Measurements from ENCODE around the gene GALNS. TPM values are rescaled to one million over a fixed set of nuclear protein-coding genes. Genes with fewer than 3 reads are reported as not detected.
A peak's percentile ranks its signal among the peaks of the same experiment; 100 is the strongest.

The GALNS gene
- total and polyA plus RNA-seq, 2 of the 13 experiments (the other 11 are each of a cell fraction or from before 2014, with no cell fraction given) = 9.2 to 9.8 TPM

- TF ChIP-seq, protein P1, sequence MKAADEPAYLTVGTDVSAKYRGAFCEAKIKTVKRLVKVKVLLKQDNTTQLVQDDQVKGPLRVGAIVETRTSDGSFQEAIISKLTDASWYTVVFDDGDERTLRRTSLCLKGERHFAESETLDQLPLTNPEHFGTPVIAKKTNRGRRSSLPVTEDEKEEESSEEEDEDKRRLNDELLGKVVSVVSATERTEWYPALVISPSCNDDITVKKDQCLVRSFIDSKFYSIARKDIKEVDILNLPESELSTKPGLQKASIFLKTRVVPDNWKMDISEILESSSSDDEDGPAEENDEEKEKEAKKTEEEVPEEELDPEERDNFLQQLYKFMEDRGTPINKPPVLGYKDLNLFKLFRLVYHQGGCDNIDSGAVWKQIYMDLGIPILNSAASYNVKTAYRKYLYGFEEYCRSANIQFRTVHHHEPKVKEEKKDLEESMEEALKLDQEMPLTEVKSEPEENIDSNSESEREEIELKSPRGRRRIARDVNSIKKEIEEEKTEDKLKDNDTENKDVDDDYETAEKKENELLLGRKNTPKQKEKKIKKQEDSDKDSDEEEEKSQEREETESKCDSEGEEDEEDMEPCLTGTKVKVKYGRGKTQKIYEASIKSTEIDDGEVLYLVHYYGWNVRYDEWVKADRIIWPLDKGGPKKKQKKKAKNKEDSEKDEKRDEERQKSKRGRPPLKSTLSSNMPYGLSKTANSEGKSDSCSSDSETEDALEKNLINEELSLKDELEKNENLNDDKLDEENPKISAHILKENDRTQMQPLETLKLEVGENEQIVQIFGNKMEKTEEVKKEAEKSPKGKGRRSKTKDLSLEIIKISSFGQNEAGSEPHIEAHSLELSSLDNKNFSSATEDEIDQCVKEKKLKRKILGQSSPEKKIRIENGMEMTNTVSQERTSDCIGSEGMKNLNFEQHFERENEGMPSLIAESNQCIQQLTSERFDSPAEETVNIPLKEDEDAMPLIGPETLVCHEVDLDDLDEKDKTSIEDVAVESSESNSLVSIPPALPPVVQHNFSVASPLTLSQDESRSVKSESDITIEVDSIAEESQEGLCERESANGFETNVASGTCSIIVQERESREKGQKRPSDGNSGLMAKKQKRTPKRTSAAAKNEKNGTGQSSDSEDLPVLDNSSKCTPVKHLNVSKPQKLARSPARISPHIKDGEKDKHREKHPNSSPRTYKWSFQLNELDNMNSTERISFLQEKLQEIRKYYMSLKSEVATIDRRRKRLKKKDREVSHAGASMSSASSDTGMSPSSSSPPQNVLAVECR (CRISPR knock-in tag; IDR thresholded peaks at IDR 0.05; ENCODE audit: borderline replicate concordance) = peak; percentile 32; the same call in 1 of the 2 replicates
- TF ChIP-seq ZNF761 (CRISPR knock-in tag; conservative IDR thresholded peaks at IDR 0.05) (0 out of 2 replicates have a peak, but pooled peaks have one; percentile 28), KLF9 (CRISPR knock-in tag; IDR thresholded peaks at IDR 0.05; ENCODE audit: low read depth) (no peak), BCLAF1 (IDR thresholded peaks at IDR 0.05) (no peak), ZNF558 (CRISPR knock-in tag; IDR thresholded peaks at IDR 0.05; ENCODE audit: borderline replicate concordance) (no peak), ZNF704 (CRISPR knock-in tag; IDR thresholded peaks at IDR 0.05; ENCODE audit: borderline replicate concordance) (0 out of 2 replicates have a peak, but pooled peaks have one; percentile 35), ZBTB38 (CRISPR knock-in tag; IDR thresholded peaks at IDR 0.05) (no peak; the same call in 1 of the 2 replicates), ZNF550 (CRISPR knock-in tag; IDR thresholded peaks at IDR 0.05; ENCODE audit: borderline replicate concordance) (no peak), GABPB1 (CRISPR knock-in tag; IDR thresholded peaks at IDR 0.05) (0 out of 2 replicates have a peak, but pooled peaks have one; percentile 11), FOXA1 (IDR thresholded peaks at IDR 0.05) (no peak), FOXA1 (CRISPR knock-in tag; IDR thresholded peaks at IDR 0.05) (no peak)
- TF ChIP-seq, protein P2, sequence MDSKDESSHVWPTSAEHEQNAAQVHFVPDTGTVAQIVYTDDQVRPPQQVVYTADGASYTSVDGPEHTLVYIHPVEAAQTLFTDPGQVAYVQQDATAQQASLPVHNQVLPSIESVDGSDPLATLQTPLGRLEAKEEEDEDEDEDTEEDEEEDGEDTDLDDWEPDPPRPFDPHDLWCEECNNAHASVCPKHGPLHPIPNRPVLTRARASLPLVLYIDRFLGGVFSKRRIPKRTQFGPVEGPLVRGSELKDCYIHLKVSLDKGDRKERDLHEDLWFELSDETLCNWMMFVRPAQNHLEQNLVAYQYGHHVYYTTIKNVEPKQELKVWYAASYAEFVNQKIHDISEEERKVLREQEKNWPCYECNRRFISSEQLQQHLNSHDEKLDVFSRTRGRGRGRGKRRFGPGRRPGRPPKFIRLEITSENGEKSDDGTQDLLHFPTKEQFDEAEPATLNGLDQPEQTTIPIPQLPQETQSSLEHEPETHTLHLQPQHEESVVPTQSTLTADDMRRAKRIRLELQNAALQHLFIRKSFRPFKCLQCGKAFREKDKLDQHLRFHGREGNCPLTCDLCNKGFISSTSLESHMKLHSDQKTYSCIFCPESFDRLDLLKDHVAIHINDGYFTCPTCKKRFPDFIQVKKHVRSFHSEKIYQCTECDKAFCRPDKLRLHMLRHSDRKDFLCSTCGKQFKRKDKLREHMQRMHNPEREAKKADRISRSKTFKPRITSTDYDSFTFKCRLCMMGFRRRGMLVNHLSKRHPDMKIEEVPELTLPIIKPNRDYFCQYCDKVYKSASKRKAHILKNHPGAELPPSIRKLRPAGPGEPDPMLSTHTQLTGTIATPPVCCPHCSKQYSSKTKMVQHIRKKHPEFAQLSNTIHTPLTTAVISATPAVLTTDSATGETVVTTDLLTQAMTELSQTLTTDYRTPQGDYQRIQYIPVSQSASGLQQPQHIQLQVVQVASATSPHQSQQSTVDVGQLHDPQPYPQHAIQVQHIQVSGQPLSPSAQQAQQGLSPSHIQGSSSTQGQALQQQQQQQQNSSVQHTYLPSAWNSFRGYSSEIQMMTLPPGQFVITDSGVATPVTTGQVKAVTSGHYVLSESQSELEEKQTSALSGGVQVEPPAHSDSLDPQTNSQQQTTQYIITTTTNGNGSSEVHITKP (CRISPR knock-in tag; IDR thresholded peaks at IDR 0.05; ENCODE audit: low read depth) = peak; percentile 23; the same call in 1 of the 2 replicates
- TF ChIP-seq, protein P3, sequence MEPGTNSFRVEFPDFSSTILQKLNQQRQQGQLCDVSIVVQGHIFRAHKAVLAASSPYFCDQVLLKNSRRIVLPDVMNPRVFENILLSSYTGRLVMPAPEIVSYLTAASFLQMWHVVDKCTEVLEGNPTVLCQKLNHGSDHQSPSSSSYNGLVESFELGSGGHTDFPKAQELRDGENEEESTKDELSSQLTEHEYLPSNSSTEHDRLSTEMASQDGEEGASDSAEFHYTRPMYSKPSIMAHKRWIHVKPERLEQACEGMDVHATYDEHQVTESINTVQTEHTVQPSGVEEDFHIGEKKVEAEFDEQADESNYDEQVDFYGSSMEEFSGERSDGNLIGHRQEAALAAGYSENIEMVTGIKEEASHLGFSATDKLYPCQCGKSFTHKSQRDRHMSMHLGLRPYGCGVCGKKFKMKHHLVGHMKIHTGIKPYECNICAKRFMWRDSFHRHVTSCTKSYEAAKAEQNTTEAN (CRISPR knock-in tag; conservative IDR thresholded peaks at IDR 0.05) = peak; percentile 61; the same call in 1 of the 2 replicates
Observed at GRCh38 chr16:88790312-88791211, 66.2 kb downstream of the GALNS start (continued).
